Thyroid gland (tissue), 4 donors: ENCODE measurements around the gene ADARB2.

Experiments used
- POLR2A ChIP-seq, 2 donors: fragments of 450-650 bp; IDR thresholded peaks; one replicate each; pipeline ENCODE4 v1.6.1; 2017; ENCODE audit warnings: antibody characterized with exemption in 2 of 2, mild to moderate bottlenecking in 2 of 2, moderate library complexity in 1 of 2
- TF ChIP-seq, protein P1 (sequence below), 6 experiments: fragments of 200-600 bp in 3 of 6; fragments of 450-650 bp in 3 of 6; sonication (generic) in 3 of 6; IDR thresholded peaks; one replicate each; pipeline ENCODE4 v1.5.1; 2016 to 2019; ENCODE audit warnings: antibody characterized with exemption in 6 of 6, mild to moderate bottlenecking in 2 of 6, inconsistent platforms in 1 of 6, moderate library complexity in 1 of 6

- TF ChIP-seq, protein P1, sequence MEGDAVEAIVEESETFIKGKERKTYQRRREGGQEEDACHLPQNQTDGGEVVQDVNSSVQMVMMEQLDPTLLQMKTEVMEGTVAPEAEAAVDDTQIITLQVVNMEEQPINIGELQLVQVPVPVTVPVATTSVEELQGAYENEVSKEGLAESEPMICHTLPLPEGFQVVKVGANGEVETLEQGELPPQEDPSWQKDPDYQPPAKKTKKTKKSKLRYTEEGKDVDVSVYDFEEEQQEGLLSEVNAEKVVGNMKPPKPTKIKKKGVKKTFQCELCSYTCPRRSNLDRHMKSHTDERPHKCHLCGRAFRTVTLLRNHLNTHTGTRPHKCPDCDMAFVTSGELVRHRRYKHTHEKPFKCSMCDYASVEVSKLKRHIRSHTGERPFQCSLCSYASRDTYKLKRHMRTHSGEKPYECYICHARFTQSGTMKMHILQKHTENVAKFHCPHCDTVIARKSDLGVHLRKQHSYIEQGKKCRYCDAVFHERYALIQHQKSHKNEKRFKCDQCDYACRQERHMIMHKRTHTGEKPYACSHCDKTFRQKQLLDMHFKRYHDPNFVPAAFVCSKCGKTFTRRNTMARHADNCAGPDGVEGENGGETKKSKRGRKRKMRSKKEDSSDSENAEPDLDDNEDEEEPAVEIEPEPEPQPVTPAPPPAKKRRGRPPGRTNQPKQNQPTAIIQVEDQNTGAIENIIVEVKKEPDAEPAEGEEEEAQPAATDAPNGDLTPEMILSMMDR (IDR thresholded peaks at IDR 0.05): no peak
- TF ChIP-seq POLR2A (IDR thresholded peaks at IDR 0.05): no peak
Measured at GRCh38 chr10:1292611-1293031, 444.7 kb downstream of the ADARB2 start.
